WERI-Rb-1 (cell line): ENCODE data around the gene GPR183.

ENCODE experiments used
- DNase-seq: peaks from one replicate; pipeline ENCODE4 v3.0.0-alpha.2; 2020
- H3K27ac ChIP-seq: fragments of 250-450 bp; sonication (Bioruptor Pico); 2 replicates; pipeline ENCODE4 v1.5.1; 2020; ENCODE audit warnings: mild to moderate bottlenecking, moderate library complexity
- H3K27me3 ChIP-seq: fragments of 250-450 bp; sonication (Bioruptor Pico); 2 replicates; pipeline ENCODE4 v1.5.1; 2021; ENCODE audit warnings: mild to moderate bottlenecking, low read depth, moderate library complexity; ENCODE audit not compliant: insufficient read depth, severe bottlenecking
- H3K36me3 ChIP-seq: fragments of 250-450 bp; sonication (Bioruptor Pico); 2 replicates; pipeline ENCODE4 v1.5.1; 2020; ENCODE audit warnings: mild to moderate bottlenecking, moderate library complexity
- H3K4me3 ChIP-seq: 2 replicates; pipeline ENCODE4 v1.5.1; 2011; ENCODE audit warnings: low read depth, mild to moderate bottlenecking, control low read depth, low read length
- H3K9me3 ChIP-seq: fragments of 250-450 bp; sonication (Bioruptor Pico); 2 replicates; pipeline ENCODE4 v1.5.1; 2021; ENCODE audit warnings: mild to moderate bottlenecking, moderate library complexity; ENCODE audit not compliant: severe bottlenecking
- CTCF ChIP-seq: IDR thresholded peaks from 2 replicates; pipeline ENCODE4 v1.5.1; 2011; ENCODE audit warnings: low read depth, mild to moderate bottlenecking, control low read depth, inconsistent platforms, low read length

The GPR183 gene

GRCh38 chr13:99307247-99307646, at the start of gene GPR183:
TSS of gene GPR183 (minus strand) at chr13:99307399. CDS start at chr13:99296145, 11,254 bp downstream.
- Histone ChIP-seq H3K9me3 (no peaks in the 10 kb centered on the region), H3K4me3 (no peak within 1 kb of the TSS), H3K36me3 (peaks cover 20% of the 10 kb centered on the region), H3K27me3 (no peaks in the 10 kb centered on the region), H3K27ac (no peak within 1 kb of the TSS)
- TF ChIP-seq CTCF: no peak
- DNase-seq: no peak

- no peak for DNase-seq
- Histone ChIP-seq H3K27ac (no peak overlapping the region), H3K36me3 (peaks cover 45% of the 10 kb centered on the region), H3K9me3 (no peaks in the 10 kb centered on the region), H3K27me3 (no peaks in the 10 kb centered on the region), H3K4me3 (no peak overlapping the region)
- no peak for TF ChIP-seq CTCF
These were observed 49.3 kb upstream of the GPR183 start for GRCh38 chr13:99356262-99357091.

GRCh38 chr13:99356012-99356261, 48.7 kb upstream of the GPR183 start:
- no peak for TF ChIP-seq CTCF
- H3K36me3 ChIP-seq: peaks cover 44% of the 10 kb centered on the region
- H3K9me3 ChIP-seq: no peaks in the 10 kb centered on the region
- no peak overlapping the region for H3K27ac ChIP-seq
- no peaks in the 10 kb centered on the region for H3K27me3 ChIP-seq
- DNase-seq: no peak
- no peak overlapping the region for H3K4me3 ChIP-seq

- Histone ChIP-seq H3K9me3 (no peaks in the 10 kb centered on the region), H3K27me3 (no peaks in the 10 kb centered on the region), H3K4me3 (no peak overlapping the region), H3K36me3 (peaks cover 43% of the 10 kb centered on the region), H3K27ac (no peak overlapping the region)
- TF ChIP-seq CTCF: no peak
- no peak for DNase-seq
These were observed 48.2 kb upstream of the GPR183 start for GRCh38 chr13:99355267-99356011.

GRCh38 chr13:99354371-99354951, 47.3 kb upstream of the GPR183 start:
- peaks cover 39% of the 10 kb centered on the region for H3K36me3 ChIP-seq
- H3K27ac ChIP-seq: no peak overlapping the region
- H3K4me3 ChIP-seq: no peak overlapping the region
- H3K9me3 ChIP-seq: no peaks in the 10 kb centered on the region
- no peak for TF ChIP-seq CTCF
- no peaks in the 10 kb centered on the region for H3K27me3 ChIP-seq
- DNase-seq: no peak
